Stimulated activated CD8-positive, alpha-beta memory T cell treated with anti-CD3 and anti-CD28 coated beads, Interleukin-4, amount 100 ng/mL, for 48 hours (primary cell): ENCODE results near the gene RBMS2.
"Not testable (repeated sequence)": the region's sequence is repeated elsewhere in the genome, so short reads cannot be mapped to it uniquely, and the experiment has no call there.

Source experiments
- DNase-seq: peaks from one replicate; pipeline ENCODE4 v3.0.0-alpha.2; 2020

RBMS2 gene

DNA sequence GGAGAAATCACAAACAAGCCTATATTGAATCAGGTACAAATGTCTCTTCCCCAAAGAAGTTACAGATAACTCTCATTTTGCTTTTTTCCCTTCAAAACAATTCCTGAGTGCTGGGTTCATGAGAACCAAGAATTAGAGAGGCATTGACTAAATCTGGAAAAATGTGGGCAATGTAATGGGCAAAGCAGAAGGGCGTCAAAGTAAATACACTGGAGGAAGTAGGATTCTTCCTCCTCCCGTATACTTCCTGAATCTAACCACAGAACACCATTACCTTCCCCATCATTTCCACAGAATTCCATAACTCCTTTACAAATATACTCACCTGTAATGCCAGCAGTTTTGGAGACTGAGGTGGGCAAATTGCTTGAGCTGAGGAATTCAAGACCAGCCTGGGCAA is 3.0 kb upstream of the RBMS2 start:
- no peak for DNase-seq

DNA sequence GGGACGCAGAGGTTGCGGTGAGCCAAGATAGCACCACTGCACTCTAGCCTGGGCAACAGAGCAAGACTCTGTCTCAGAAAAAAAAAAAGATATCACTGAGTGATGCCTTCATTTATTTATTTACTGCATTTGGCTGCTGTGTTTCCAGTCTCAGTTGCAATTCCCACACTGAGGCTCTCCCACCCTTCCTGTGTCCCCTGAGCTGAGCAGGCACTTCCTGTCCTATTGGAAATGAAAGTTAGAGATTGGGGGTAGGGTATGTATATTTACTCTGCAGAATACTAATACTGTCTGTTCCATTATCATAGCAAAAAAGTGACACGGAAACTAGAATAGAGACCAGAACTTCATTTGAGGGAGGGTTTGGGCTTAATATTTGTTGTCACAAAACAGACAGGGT is 1.6 kb upstream of the RBMS2 start:
- DNase-seq, result no peak

DNA sequence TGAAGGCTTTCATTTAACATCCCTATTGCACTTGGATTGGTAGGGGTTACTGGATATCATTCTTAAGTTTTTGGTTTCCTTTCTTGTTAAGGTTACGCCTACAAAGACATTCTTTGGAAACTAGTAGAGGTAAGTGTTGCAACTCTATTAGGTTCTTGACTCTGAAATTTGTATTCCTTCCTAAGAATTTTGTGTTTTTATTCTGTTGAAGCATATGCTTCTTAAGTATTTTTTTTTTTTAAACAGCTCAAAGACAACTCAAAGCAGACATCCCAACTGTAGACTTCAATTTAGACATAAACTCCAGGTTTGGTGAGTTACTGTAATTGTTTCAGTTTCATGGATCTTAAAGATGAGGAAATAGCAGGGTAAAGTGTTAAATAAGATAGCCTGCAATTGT is 1.1 kb upstream of the RBMS2 start:
- no peak for DNase-seq

DNA sequence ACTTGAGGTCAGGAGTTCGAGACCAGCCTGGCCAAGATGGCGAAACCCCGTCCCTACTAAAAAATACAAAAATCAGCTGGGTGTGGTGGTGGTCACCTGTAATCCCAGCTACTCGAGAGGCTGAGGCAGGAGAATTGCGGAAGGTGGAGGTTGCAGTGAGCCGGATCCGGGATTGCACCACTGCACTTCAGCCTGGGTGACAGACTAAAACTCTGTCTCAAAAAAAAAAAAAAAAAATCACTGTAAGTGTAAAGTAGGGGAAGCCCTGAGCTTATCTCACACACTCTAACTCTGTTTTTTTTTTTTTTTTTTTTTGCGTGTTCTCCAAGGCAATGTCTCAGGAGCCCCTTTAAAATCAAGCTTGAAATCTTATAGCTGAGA is 421 bp upstream of the RBMS2 start:
- DNase-seq, result no peak

DNA sequence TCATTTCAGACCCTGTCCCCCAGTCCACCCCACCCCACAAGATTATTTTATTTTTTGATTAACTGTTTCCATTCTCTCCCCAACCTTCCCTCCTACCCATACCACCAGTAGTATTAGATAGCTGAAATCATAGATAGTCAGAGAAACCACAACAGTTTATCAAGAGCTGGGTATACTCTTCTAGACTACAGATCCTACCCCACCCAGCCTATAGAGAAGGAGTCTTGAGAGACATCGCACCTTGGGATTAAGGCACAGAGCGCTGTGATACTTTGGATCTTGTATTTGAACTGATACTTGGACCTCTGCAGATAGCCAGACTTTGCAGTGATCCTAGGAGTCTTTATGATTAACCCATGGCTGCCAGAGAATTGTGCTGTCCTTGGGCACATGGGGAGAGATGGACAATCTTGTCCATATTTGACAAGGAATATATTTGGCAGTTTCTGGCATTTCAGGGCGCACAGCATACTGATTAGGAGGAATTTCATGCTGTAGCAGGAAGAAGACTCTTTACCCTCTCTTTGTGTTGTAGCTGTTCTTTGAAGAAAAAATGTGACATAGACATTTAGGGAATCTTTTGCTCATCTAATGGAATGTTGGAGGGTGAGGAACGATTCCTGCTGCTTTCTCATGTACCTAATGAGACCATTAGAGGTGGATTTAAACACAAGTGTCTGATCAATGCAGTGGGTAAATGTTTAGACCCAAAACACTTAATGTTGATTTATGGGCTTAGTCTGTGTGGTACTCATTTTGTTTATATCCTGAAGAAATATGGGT is 982 bp downstream of the RBMS2 start:
- no peak for DNase-seq

DNA sequence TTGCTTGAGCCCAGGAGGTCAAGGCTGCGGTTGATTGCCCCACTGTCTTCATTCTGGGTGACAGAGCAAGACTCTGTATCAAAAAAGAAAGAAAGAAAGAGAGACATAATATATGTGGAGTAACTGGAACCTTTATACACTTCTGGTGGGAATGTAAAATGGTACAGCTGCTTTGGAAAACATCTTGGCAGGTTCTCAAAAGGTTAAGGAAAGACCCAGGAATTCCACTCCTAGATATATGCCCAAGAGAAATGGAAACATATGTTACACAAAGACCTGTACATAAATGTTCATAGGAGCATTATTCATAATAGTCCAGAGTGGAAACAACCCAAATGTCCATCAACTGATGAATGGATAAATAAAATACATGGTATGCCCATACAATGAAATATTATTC is 7.2 kb downstream of the RBMS2 start:
- DNase-seq, result no peak

DNA sequence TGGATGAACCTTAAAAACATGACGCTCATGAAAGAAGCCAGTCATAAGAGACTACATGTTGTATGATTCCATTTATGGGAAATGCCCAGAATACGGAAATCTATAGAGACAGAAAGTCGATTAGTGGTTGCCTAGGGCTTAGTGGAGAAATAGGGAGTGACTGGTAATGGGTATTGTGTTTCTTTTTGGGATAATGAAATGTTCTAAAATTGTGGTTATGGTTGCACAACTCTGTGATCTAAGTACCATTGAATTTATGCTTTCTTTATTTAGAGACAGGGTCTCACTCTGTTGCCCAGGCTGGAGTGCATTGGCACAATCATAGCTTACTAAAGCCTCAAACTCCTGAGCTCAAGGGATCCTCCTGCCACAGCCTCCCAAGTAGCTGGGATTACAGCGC is 8.0 kb downstream of the RBMS2 start:
- DNase-seq, result no peak

DNA sequence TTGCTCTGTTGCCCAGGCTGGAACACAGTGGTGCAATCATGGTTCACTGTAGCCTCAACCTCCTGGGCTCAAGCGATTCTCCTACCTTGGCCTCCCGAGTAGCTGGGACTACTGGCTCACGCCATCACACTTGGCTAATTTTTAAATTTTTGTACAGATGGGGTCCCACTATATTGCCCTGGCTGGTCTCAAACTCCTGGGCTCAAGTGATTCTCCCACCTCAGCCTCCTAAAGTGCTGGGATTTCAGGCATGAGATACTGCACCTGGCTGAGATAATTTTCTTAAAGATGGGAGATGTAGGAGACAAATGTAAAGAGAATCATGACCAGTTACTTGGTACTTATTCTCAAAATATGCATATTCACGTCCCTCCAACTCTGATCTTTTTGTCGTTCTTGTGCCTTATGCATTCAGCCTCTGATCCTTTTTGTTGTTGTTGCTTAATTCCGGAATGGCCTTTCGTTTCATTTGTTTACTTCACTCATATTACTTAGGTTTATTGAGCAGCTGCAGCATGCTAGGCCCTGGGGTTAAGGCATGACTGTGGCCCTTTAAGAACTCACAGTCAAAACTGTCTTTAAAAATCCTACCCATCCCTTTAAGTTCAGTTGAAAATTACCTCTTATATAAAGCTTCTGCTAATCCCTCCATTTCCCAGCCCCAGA is 8.9 kb downstream of the RBMS2 start:
- DNase-seq, result no peak

DNA sequence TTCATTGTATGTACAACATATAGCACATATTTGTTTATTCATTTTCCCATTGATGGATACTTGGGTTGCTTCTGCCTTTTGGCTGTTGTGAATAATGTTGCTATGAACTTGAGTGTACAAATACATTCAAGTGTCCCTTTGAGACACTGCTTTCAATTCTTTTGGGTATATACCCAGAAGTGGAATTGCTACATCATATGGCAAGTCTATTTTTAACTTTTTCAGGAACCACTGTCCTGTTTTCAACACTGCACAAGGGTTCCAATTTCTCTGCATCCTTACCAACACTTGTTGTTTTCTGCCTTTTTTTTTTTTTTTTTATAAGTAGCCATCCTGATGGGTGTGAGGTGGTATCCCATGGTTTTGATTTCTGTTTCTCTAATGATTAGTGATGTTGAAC is 15.9 kb downstream of the RBMS2 start:
- no peak for DNase-seq

DNA sequence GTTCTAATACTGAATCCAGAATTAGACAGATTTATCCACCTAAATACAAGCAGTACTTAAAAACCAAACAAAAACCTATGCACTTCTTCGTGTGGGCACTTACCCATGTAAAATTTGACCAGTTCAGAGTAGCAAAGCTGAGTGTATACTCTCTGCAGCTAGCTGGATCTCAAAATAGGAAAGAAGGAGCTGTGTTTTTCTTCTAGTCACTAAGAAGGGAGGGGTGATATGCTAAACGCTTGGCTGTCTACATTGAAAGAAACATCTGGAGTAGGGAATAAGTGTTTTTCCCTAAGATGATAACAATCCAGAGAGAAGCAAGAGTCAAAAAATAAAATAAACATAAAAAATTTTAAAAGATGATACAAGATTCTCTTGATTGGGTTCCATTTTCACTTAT is 20.0 kb downstream of the RBMS2 start:
- DNase-seq, result no peak

DNA sequence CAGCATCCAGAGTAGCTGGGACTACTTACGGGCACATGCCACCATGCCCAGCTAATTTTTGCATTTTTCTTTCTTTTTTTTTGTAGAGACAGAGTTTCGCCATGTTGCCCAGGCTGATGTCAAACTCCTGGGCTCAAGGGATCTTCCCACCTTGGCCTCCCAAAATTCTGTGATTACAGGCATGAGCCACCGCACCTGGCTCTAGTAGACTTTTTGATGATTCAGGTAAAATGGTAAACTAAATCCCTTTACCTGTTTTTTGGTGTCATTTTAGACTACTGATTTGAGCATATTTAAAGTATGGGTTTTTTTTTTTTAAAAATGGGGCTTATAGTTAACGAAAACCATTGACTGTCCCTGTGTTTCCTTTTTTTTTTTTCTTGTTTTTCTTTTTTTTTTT is 20.5 kb downstream of the RBMS2 start:
- no peak for DNase-seq

DNA sequence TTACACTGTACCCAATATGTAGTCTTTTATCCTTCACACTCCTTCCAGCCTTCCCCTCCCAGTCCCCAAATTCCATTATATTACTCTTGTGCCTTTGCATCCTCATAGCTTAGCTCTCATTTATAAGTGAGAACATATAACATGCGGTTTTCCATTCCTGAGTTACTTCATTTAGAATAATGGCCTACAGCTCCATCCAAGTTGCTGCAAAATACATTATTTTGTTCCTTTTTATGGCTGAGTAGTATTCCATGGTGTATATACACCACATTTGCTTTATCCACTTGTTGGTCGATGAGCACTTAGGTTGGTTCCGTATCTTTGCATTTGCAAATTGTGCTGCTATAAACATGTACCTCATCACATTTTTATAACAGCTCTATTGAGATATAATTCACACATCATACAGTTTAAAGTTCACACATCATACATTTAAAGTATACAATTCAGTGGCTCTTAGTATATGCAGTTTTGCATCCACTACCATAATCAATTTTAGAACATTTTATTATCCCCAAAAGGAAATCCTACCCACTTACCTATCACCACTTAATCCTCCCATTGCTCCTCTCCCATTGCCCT is 23.5 kb downstream of the RBMS2 start:
- no peak for DNase-seq

DNA sequence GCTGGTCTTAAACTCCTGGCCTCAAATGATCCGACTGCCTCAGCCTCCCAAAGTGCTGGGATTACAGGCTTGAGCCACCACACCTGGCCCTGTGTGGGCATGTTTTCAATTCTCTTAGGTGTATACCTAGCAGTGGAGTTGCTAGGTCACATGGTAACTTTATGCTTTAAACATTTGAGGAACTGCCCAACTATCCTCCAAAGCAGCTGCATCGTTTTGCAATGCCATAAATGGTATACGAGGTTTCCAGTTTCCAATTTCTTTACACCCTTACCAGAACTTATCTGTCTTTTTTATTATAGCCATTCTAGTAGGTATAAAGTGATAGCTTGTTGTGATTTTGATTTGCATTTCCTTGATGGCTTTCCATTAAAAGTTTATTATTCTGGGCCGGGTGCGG is 25.1 kb downstream of the RBMS2 start:
- DNase-seq, result no peak

DNA sequence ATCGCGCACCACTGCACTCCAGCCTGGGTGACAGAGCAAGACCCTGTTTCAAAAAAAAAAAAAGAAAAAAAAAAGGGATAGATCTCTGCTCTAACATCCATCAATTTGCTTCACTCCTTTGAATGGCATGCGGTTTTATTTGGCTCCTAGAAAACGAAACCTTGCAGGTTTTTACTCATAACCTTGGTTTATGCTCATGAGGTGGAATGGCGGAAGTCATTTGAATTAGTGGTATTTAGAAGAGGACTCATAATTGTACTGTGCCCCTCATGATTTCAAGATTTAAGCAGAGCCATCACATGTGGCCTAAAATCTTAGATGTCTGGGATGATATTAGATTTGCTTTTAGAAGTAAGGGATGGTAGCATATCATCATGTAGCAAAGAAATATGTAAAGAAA is 29.4 kb downstream of the RBMS2 start:
- DNase-seq, result no peak

DNA sequence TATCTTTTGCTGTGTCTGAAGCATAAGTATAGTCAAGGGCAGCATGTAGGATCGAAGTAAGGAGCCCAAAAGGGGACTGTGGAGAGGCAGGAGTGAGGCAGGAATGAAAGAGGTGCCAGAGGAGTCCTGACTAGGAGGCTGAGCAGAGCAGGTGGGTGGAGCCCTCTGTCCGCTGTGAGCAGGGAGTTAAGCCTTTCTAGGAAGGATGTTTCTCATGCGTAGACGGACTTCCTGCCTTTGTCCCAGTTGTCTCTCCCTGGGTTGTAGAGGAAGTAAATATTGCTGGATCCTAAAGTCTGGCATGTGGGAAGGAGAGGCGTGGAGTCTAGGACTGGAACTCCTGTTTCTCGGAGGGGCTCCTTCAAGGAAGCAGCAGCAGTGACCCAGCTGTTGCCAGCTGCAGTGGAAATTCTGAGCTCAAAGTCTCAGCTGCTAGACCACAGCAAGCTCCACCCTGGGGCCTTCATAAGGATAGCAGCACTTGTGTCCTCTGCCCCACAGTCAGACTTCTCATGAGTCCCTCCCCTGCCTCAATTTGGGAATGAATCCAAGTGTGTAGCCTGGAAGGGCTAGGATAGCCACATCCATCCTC is 44.0 kb downstream of the RBMS2 start:
- peak; percentile 55 for DNase-seq

DNA sequence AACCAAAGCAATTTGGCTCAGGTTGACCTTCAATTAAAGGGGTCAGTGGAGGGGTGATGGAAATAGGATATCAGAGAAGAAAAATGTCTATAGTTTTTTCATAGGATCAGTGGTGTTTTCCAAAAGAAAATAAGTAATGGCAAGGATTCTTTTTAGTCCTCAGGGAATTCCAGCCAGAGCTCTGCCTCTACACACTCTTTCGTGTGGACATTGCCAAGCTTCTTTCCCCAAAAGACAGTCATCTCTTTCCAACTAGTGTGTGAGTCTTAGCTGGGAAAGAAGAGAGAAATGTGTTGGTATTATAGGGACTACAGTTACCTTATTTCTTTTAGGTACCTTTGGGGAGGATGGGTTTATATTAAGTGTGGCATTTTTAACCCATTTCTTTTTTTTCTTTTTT is 46.5 kb downstream of the RBMS2 start:
- DNase-seq, result no peak

DNA sequence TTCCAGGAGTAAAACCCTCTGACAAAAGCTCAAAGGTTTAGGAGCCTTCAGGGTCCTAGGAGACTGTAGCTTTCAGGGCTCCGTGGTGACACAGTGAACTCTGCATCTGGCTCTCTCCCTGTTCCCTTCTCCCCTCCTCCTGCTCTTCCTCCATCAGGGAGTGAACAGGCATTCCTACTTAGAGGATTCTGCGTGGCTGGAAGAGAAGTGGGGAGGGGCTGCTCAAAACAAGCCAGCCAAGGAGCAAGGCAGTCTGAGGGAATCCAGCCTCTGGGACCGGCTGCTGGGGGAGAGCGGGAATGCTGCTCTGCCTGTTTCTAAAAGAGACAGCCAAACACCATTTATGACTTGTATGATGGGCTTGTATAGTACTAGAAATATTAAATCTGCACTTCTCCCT is 49.5 kb downstream of the RBMS2 start:
- DNase-seq, result no peak

DNA sequence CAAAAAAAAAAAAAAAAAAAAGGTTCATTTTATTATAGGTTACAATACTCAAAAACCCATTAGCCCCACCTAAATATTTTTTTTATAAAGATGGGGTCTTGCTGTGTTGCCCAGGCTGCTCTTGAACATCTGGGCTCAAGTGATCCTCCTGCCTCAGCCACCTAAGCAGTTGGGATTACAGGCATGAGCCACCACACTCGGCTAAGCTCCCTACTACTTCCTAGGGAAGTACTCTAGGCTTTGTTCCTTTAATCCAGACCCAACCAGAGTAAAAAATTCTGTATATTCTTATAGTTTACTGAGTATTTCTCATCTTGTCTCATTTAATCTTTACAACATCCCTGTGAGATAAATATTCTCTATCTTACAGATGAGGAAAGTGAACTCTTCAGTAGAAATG is 50.7 kb downstream of the RBMS2 start:
- DNase-seq, result no peak

DNA sequence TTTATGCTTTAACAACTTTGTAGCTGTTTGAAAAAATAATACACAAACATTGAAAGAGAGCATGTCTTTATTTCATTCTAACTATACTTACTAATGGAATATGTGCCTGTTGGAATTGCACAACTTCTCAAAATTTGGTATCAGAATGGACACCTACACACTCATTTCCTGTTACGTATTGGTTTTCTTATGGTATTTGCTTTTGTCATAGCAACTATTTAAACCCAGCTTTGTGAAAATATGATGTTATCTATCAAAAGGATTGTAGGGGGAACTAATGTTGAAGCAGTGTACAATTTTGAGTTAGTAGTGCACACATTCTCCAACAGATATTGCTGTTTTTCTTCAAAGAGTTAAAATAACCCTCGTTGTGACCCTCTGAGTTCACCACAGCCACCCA is 52.6 kb downstream of the RBMS2 start:
- no peak for DNase-seq

DNA sequence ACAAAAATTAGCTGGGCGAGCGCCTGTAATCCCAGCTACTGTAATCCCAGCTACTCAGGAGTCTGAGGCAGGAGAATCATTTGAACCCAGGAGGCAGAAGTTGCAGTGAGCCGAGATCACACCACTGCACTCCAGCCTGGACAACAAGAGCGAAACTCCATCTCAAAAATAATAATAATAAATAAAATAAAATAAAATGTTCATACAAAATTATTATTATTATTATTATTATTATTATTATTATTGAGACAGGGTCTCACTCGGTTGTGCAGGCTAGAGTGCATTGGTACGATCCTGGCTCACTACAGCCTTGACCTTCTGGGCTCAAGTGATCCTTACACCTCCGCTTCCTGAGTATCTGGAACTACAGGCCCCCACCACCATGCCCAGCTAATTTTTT is 55.6 kb downstream of the RBMS2 start:
- DNase-seq, result not testable (repeated sequence)

DNA sequence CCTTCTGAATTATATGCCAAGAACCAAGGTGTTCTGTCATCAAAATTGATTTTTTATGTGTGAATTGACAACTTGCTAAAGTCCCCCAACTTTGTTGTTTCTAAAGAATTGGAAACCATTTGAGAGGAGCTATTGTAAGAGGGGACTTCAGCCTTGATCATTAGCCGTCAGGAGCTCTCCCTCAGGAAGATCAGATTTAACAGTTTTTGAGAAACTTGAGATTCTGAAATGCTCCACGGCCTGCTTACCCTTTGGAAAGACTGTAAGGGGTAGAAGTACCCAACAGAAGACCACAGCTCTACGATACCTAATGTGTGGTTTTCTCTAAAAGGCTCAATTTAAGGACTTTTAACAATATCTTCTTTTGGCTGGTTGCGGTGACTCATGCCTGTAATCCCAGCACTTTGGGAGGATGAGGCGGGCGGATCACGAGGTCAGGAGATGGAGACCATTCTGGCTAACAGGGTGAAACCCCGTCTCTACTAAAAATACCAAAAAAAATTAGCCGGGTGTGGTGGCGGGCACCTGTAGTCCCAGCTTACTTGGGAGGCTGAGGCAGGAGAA is 57.4 kb downstream of the RBMS2 start:
- DNase-seq, result no peak

DNA sequence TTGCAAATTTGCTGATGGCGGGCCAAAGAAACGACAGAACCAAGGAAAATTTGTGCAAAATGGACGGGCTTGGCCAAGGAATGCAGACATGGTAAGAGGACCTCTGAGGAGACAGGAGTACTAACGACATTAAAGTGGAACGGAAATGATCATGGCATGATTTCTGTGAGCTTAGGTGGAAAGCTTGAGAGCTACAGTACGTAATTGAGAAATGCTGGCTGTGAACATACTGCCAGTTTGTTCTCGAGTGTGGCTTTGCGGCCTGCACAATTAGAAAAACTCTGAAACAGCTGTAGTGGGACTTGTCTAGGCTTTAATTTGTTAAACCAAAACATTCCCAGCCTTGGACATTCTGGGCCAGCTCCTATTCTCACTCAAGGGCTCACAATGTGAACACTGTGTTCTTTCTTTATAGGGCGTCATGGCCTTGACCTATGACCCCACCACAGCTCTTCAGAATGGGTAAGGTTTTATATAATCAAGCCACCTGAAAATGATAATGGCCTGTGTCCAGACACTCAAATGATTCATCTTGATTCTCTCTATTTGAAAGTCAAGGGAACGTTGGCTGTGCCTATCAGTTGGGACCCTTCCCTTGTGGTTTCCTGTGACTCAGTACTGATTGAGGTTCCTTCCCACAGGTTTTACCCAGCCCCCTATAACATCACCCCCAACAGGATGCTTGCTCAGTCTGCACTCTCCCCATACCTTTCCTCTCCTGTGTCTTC is 60.0 kb downstream of the RBMS2 start:
- peak; percentile 50 for DNase-seq

DNA sequence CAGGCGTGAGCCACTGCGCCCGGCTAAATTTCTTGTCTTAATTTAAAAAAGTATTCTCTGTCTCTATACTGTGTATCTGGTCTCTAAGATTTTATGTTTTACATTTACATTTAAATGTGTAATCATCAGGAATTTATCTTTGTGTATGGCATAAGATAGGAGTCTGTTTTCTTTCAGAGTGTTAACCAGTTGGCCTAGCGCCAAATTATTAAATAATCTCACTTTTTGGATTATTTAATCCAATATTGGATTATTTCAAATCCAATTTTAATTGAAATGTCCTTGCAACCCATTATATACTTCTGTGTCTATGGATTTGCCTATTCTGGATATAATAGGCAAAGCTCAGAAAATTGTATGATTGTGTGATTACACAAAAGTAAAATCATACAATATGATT is 63.5 kb downstream of the RBMS2 start:
- no peak for DNase-seq
